OCI-LY1 (cell line): ENCODE data around the gene F2.

Source experiments
- H2AFZ ChIP-seq: fragments of 200-600 bp; sonication (generic), shearing (Covaris generic); 2 replicates; pipeline ENCODE4 v1.6.0; 2014; ENCODE audit warnings: antibody characterized with exemption, mild to moderate bottlenecking, low read length
- H3F3A ChIP-seq: fragments of 200-600 bp; sonication (generic), shearing (Covaris generic); 2 replicates; pipeline ENCODE4 v1.6.0; 2014; ENCODE audit warnings: mild to moderate bottlenecking, antibody characterized with exemption, low read length, moderate library complexity; ENCODE audit not compliant: insufficient read depth
- H3K27ac ChIP-seq: fragments of 200-600 bp; sonication (generic); 2 replicates; pipeline ENCODE4 v1.5.1; 2014; ENCODE audit warnings: low read length, mixed run types, mild to moderate bottlenecking, low read depth; ENCODE audit not compliant: poor library complexity, severe bottlenecking
- H3K27me3 ChIP-seq: fragments of 200-600 bp; sonication (generic); 2 replicates; pipeline ENCODE4 v1.6.0; 2014; ENCODE audit warnings: antibody characterized with exemption, mild to moderate bottlenecking, low read length, moderate library complexity; ENCODE audit not compliant: insufficient read depth
- H3K36me3 ChIP-seq: fragments of 200-600 bp; sonication (generic); 2 replicates; pipeline ENCODE4 v1.6.1; 2014; ENCODE audit warnings: mild to moderate bottlenecking, antibody characterized with exemption, low read length, moderate library complexity, mixed read lengths; ENCODE audit not compliant: insufficient read depth
- H3K4me1 ChIP-seq: fragments of 200-600 bp; sonication (generic); 2 replicates; pipeline ENCODE4 v1.5.1; 2014; ENCODE audit warnings: mild to moderate bottlenecking, low read length, moderate library complexity; ENCODE audit not compliant: insufficient read depth, severe bottlenecking
- H3K4me2 ChIP-seq: fragments of 200-600 bp; sonication (generic), shearing (Covaris generic); 2 replicates; pipeline ENCODE4 v1.6.1; 2014; ENCODE audit warnings: low read length
- H3K4me3 ChIP-seq: fragments of 200-600 bp; sonication (generic); 2 replicates; pipeline ENCODE4 v1.5.1; 2014; ENCODE audit warnings: low read length, low read depth, mild to moderate bottlenecking, mixed read lengths; ENCODE audit not compliant: poor library complexity, severe bottlenecking
- H3K79me2 ChIP-seq: fragments of 200-600 bp; shearing (Covaris generic); 2 replicates; pipeline ENCODE4 v1.6.1; 2016; ENCODE audit warnings: mixed run types, low read length, mixed read lengths; ENCODE audit not compliant: insufficient read depth
- H3K9ac ChIP-seq: fragments of 200-600 bp; sonication (generic), shearing (Covaris generic); 2 replicates; pipeline ENCODE4 v1.6.1; 2014; ENCODE audit warnings: mild to moderate bottlenecking, low read length, mixed read lengths
- H3K9me2 ChIP-seq: fragments of 200-600 bp; sonication (generic), shearing (Covaris generic); 2 replicates; pipeline ENCODE4 v1.6.1; 2014; ENCODE audit warnings: low read depth, mild to moderate bottlenecking, low read length, mixed read lengths
- H3K9me3 ChIP-seq: fragments of 200-600 bp; shearing (Covaris generic); 2 replicates; pipeline ENCODE4 v1.6.1; 2014; ENCODE audit warnings: low read length, mixed read lengths
- H4K20me1 ChIP-seq: fragments of 200-600 bp; sonication (generic), shearing (Covaris generic); 2 replicates; pipeline ENCODE4 v1.6.0; 2016; ENCODE audit warnings: mild to moderate bottlenecking, low read length; ENCODE audit not compliant: insufficient read depth
- CTCF ChIP-seq: fragments of 200-600 bp; sonication (generic), shearing (Covaris generic); IDR thresholded peaks from 2 replicates; pipeline ENCODE4 v1.5.1; 2017; ENCODE audit warnings: mild to moderate bottlenecking, antibody characterized with exemption, low read length, moderate library complexity, mixed read lengths
- EZH2 ChIP-seq: fragments of 200-600 bp; sonication (generic), shearing (Covaris generic); IDR thresholded peaks from 2 replicates; pipeline ENCODE4 v1.8.0; 2017; ENCODE audit warnings: borderline replicate concordance, mixed run types, mild to moderate bottlenecking, antibody characterized with exemption, low read length, moderate library complexity, mixed read lengths

Gene F2

GRCh38 chr11:46745995-46746394 lies 27.0 kb downstream of the F2 start:
- Histone ChIP-seq H3K27me3 (no peaks in the 10 kb centered on the region), H4K20me1 (no peaks in the 10 kb centered on the region), H3K4me2 (no peak overlapping the region), H2AFZ (no peak overlapping the region), H3F3A (no peaks in the 10 kb centered on the region), H3K4me1 (no peaks in the 10 kb centered on the region), H3K9me2 (no peaks in the 10 kb centered on the region), H3K27ac (no peak overlapping the region), H3K4me3 (no peak overlapping the region), H3K9ac (no peak overlapping the region), H3K79me2 (no peaks in the 10 kb centered on the region), H3K36me3 (peaks cover 99% of the 10 kb centered on the region), H3K9me3 (no peaks in the 10 kb centered on the region)
- TF ChIP-seq EZH2: no peak
- no peak for TF ChIP-seq CTCF

DNA sequence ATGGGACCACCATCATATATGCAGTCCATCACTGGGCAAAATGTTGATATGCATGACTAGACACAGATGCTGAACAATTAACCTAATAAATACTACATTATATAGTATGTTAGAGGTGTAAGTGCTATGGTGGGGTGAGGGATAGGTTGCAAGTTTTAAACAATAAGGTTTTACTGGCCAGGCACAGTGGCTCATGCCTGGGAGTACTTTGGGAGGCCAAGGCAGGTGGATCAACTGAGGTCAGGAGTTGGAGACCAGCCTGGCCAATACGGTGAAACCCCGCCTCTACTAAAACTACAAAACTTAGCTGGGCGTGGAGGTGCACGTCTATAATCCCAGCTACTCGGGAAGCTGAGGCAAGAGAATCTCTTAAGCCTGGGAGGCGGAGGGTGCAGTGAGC lies 28.1 kb downstream of the F2 start:
- Histone ChIP-seq H3K4me2 (no peak overlapping the region), H3K36me3 (peaks cover 97% of the 10 kb centered on the region), H3K27me3 (no peaks in the 10 kb centered on the region), H3K9me2 (no peaks in the 10 kb centered on the region), H3K9ac (no peak overlapping the region), H3K27ac (no peak overlapping the region), H3K4me3 (no peak overlapping the region), H3K9me3 (no peaks in the 10 kb centered on the region), H3F3A (no peaks in the 10 kb centered on the region), H2AFZ (no peak overlapping the region), H4K20me1 (no peaks in the 10 kb centered on the region), H3K79me2 (no peaks in the 10 kb centered on the region), H3K4me1 (no peaks in the 10 kb centered on the region)
- no peak for TF ChIP-seq EZH2
- TF ChIP-seq CTCF: no peak

DNA sequence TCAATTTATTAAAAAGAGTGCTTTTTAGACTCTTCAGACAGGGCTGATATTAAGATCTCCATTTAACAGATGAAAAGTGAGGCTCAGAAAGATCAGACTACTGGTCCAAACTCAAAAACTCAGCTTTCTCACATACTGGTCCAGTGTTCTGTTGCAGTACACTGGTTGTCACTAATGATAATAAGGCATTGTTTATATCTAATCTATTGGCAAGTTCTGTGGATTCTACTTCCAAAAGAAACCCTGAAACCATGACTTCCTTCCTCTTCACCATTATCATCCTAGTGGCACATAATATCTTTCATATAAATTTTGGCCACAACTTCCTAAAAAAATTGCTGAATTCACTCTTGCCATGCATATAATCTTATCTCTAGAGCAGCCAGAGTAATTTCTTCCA lies 36.9 kb downstream of the F2 start:
- Histone ChIP-seq H2AFZ (no peak overlapping the region), H3K9me3 (no peaks in the 10 kb centered on the region), H3K27ac (no peak overlapping the region), H3F3A (no peaks in the 10 kb centered on the region), H3K4me3 (no peak overlapping the region), H3K36me3 (peaks cover 91% of the 10 kb centered on the region), H4K20me1 (no peaks in the 10 kb centered on the region), H3K27me3 (no peaks in the 10 kb centered on the region), H3K79me2 (no peaks in the 10 kb centered on the region), H3K9ac (no peak overlapping the region), H3K9me2 (no peaks in the 10 kb centered on the region), H3K4me1 (no peaks in the 10 kb centered on the region), H3K4me2 (no peak overlapping the region)
- TF ChIP-seq CTCF: no peak
- TF ChIP-seq EZH2: no peak
